ENCODE results near the gene FGF12.

- TF ChIP-seq, protein P1, sequence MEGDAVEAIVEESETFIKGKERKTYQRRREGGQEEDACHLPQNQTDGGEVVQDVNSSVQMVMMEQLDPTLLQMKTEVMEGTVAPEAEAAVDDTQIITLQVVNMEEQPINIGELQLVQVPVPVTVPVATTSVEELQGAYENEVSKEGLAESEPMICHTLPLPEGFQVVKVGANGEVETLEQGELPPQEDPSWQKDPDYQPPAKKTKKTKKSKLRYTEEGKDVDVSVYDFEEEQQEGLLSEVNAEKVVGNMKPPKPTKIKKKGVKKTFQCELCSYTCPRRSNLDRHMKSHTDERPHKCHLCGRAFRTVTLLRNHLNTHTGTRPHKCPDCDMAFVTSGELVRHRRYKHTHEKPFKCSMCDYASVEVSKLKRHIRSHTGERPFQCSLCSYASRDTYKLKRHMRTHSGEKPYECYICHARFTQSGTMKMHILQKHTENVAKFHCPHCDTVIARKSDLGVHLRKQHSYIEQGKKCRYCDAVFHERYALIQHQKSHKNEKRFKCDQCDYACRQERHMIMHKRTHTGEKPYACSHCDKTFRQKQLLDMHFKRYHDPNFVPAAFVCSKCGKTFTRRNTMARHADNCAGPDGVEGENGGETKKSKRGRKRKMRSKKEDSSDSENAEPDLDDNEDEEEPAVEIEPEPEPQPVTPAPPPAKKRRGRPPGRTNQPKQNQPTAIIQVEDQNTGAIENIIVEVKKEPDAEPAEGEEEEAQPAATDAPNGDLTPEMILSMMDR (IDR thresholded peaks at IDR 0.05; ENCODE audit: low read length): no peak
- TF ChIP-seq EZH2 (IDR thresholded peaks at IDR 0.05; ENCODE audit: borderline replicate concordance, low read length): no peak
Observed at GRCh38 chr3:192570821-192571791, 156.2 kb downstream of the FGF12 start.
